HG03460 (cell line): ENCODE results near the gene NSG1.
"Not testable (repeated sequence)": the region's sequence is repeated elsewhere in the genome, so short reads cannot be mapped to it uniquely, and the experiment has no call there.

Experiments
- ATAC-seq: cut with Tn5 transposase; IDR thresholded peaks from one replicate; pipeline ENCODE4 v1.9.1; 2021; ENCODE audit not compliant: unreplicated experiment

NSG1 gene

DNA sequence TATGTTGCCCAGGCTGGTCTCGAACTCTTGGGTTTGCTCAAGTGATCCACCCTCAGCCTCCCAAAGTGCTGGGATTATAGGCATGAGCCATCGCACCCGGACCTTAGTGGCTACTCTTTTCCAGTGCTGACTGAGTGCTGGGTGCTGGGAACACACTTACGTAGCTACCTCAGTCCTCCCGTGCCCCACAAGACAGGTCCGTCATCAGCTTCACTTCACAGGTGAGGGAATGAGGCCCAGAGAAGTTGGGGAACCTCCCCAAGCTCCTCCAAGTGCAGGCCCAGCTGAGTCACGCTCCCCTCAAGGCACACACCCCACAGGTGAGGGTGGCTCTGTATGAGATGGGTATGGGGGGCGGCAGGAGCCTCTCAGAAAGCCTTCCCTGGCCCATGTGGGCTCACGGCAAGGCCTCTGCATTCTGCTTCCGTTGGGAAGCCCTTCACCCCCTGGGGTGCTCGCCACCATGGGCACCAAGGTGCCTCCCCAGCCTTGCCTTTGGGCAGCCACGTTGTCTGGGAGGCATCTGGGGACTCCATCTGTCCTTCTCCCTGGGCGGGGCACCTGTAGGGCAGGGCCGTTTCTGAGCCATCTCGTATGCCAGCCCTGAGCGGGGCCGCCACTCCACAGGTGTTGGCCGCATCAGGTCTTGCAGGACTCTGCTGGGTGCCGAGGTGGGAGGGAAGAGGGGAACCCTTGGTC, 28.4 kb downstream of the NSG1 start:
- no peak for ATAC-seq

DNA sequence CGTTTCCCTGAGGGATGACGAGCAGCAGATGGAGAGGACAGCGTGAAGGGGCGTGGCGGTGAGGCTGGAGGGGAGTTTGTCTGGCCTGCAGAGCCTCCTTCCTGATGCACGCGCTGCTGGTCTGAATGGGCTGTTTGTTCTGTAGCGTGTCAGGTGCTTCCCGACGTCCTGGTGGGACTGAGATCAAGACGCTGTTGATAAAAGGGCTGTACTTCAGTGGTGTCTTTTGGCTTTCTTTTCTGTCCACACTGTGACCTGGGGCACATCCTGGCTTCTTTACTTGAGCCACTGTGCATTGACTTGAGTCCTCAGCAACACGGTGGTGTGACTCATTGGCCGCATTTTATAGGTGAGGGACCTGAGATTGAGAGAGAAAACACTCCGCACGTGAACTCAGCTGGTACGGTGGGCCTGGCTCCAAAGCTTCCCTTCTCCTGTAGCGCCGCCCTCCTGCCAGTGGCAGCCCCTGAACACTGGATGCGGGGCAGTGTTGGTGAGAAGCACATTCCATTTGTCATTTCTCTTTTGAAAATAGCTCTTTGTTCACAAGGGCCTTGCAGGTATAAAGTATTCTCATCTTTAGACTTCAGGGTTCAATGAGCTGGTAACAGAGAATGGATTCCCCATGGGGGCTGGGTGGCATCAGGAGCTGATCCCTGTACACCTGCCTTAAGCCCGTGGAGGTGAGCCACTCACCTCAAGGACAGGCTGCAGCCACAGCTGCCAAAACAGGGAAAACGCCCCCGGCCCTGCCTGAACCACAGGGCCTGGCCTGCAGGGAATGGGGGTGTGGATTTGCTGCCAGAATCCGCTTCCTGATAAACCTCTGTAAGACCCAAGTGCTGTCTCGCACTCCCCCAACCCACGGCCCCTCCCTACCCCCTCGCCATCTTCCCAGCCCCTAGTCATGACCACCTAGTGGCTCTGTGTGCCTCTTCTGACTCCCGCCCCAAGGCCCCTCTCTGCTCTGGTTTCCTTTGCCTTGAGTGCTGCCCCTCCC, 29.2 kb downstream of the NSG1 start:
- ATAC-seq = no peak

DNA sequence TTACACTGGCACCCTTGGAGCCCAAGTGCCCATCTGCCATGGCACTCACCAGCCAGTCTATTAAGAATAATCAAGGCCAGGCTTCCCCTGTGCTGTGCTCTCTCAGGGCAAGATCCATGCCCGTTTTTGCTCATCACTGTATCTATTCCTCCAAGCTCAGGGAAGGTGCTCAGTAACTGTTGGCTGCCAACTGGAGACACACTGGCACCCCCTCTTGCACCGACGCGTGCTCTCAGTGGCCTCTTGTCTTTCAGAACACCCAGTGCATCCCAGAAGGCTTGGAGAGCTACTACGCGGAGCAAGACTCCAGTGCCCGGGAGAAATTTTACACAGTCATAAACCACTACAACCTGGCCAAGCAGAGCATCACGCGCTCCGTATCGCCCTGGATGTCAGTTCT, 30.1 kb downstream of the NSG1 start:
- no peak for ATAC-seq

DNA sequence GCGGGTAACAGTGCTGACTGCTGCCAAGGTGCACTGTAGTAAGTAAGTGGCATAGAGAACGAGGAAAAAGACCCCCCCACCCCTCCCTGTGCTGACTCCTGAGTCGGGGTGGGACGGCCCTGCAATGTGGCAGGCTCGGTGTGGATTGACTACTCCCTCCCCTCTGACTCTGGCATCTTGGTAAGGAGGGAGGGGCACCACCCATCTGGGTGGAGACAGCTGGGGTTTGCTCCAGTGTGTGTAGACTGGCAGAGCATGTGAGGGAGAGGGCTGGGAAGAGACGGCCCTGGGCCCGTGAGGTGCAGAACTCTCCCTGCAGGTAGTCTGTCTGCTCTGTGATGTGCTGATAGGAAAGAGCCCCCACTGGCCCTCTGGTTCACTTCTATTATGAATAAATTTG, 31.0 kb downstream of the NSG1 start:
- no peak for ATAC-seq

DNA sequence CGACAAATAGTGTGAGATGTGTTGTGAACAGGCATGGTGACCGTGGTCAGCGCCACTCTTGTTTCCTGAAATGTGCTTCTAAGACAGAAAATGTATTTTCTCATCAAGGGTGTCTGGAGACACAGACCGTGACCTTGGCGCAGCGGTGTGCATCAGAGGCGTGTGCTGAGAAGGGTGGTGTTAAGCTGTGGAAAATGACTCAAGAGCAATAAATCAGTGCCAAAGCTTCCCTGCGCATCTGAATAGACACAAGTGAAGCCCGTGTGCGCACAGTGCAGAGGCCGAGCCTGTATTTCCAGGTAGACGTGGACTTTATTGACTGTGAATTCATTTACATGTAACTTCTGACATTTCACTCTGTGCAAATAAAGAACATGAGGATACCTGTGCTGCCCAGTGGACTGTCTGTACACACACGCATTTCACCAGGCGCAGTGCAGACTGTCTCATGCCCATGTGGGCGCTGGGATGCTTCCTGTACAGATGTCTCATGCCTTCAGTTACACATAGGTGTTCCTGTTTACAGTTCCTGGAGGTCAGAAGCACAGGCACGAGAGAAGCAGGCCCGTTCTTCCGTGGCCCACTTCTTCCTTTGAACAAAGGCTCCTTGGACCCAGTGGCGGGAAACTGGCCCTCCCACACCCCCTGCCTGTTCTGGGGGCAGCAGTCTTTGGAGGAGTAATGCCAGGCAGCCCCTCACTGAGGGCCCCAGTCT, 31.9 kb downstream of the NSG1 start:
- no peak for ATAC-seq

DNA sequence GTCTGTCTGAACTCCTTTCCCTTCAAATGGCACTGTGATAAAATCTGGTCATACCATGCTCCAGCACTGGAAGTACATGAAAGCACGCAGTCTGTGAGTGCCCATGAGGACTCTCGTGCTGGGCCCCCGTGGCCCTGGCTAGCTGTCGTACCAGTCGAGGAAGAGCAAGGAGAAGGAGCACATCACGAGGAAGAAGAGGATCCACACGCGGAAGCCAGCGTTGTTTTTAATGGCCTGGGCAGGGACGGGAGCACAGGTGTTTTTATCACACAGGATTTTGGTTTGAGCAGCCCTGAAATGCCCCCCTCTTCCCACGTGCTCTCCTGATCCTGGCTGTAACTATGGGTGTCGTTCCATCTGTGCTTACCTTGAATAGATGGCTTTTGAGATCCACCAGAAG, 33.0 kb downstream of the NSG1 start:
- no peak for ATAC-seq

DNA sequence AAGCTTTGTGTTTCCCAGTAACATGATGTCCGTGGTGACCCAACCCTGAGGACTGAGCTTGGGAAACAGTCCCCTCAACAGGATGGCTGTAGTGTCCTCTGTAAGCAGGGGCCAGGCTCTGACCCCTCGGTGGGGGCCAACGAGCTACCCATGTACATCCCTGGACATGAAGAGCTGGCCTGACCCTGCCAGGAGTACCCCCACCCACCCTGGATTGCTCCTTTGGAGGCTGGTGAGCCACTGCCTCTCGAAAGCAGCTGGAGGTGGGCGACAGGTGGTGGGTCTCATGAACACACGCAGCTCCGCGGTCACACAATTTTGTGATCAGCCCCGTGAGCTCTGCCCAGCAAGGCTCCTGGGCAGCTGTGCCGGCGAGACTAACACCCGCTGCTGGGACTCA, 33.5 kb downstream of the NSG1 start:
- no peak for ATAC-seq

DNA sequence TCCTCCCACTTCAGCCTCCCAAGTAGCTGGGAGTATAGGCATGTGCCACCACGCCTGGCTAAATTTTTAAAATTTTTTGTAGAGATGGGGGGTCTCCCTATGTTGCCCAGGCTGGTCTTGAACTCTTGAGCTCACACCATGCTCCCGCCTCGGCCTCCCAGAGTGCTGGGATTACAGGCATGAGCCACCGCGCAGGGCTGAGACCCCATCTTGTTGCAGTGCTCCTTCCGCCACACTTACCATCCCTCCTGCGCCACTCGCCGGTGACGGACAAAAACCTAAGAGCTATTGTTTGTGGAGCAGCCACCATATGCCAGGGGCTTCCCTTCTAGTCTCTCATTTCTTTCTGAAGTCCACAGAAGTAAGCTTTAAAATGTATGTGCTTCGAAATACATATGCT, 34.5 kb downstream of the NSG1 start:
- no peak for ATAC-seq

DNA sequence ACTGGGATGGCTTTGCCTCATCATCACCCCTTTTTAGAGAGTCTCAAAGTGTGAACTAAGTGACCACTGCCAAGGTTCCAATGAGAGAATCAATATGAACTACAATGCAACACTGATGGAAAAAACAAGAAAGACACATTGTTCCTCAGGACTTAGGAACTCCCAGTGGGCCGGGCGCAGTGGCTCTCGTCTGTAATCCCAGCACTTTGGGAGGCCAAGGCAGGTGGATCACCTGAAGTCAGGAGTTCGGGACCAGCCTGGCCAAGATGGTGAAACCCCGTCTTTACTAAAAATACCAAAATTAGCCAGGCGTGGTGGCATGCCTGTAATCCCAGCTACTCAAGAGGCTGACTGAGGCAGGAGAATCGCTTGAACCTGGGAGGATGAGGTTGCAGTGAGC, 35.2 kb downstream of the NSG1 start:
- not testable (repeated sequence) for ATAC-seq

DNA sequence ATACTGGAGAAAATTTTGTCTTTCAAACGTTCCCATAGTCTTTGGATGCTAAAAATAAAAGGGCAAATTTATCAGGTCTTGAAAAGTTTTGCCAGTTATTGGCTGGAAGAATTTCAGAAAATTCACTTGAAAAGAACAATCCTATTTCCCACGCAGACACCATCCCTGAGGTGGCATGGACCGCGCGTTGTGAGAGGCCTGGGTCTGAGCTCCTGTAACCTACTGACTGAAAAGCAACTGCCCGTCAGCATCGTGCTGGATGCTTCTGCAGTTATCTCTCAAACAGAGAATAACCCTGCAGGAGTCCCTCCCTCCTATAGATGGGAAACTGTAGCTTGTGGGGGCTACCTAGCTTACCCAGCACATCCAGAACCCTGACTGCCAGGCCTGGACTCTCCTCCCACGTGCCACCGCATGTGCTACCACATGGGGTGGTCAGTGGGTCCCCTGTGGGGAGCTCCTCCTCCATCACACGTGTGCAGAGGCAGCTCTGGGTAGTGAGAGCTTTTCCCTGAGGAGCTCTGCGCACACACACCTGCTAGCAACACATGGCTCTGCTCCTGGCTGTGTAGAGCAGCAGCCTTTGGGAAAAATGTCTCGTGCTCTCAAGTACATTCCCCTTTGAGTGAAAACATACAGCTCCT, 36.1 kb downstream of the NSG1 start:
- no peak for ATAC-seq

DNA sequence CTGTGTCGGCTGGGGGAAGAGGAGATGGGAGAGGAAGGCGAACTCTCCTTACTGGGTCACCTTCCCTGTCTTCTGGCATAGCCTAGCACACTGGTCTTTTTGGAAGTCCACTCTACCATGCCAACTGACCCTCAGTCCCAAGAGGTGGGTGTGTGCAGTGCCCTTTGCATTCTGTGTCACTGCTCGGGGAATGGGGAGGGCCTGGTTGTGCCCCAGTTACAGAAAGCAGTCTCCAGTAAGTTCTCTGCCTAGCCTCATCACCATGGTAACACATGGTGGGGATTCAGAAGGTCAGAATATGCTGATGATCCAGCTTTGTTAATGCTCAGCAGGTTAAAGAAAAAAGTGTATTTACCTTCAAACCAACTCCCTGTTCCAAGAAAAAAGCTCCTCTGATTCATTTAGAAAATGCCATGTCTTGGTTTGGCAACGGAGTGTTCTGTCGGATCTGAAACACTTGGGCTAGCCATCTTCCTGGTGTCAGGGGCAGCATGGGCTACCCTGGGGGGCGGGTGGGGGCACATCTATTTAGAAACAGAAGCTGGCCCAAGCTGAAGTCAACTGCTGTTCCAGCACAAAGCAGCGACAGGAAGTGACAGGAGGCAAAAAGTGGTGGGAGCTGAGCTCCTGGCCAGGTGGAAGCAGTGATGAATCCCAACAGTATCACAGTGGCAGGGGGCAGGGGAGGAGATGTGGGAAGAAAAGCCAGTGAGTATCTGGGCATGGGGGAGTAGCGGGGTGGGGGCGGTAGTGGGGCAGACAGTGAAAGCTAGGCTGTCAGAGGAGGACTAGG, 37.0 kb downstream of the NSG1 start:
- no peak for ATAC-seq

DNA sequence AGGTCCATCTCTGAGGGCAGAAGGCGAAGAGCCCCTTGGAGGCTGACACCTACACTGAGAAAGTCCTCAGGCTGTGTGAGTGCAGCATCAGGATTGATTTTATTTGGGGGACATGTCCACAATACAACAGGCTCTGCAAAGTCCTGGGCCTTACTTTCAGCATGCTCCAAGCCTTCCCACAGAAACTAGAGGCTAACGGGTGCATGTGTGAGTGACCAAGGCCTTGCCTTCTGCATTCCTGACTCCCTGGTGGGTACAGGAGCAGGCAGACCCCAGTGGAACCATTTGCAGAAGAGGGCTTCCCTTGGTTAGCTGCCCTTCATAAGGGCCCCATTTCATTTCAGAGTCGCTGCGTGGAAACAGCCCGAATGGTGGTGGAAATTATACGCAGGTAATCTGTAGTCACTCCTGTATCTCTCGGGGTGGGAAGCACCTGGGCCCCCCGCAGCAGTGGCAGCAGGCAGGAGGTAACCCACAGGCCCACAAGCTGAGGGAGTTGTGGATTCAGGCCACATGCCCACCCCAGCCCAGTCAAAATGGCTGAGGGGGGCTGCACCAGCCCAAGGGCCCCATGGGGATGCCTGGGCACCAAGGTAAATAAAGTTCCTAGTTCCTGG, 37.7 kb downstream of the NSG1 start:
- no peak for ATAC-seq

DNA sequence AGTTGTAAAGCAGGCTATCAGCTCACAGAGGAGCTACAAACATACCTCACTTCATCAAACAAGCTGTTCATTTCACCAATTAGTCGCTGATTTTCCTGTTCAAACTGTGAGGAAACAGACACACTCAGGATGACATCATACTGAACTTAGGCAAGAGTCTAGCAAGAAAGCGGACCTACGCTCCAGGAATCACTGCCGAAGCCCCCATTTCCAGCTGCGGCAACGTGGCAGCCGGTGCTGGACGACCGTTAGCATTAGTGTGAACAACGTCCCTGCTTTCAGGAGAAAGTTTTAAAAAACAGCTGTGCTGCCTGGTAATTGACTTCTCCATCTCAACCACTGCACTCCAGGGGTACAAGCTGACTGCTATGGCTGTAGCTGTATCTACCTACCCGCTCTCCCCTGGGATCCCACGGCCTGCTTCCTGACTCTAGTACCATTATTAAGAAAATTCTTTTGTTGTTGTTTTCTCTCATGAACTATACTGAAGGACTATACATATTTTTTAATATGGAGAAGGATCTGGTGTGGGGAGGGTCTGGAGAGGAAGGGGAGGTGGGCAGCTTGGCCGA, 38.3 kb downstream of the NSG1 start:
- ATAC-seq = no peak

DNA sequence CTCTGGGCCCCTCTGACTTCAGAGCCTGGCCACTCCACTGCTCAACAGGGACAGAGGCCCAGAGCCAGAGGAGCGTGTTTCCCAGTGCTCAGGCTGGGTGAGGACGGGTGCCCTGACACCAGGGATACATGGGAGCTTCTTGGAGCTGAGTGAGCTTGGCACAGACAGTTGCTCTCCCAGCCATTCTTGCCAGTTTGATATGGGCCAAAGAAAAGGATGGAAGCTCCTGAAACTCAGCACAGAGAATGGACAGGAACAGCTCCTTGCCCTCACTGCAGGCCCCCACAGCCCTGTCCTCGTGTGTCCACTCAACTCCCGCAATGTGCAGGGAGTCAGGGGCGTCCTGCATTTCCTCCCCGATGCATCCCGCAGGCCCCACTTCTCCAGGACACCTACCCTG, 38.8 kb downstream of the NSG1 start:
- ATAC-seq = no peak

DNA sequence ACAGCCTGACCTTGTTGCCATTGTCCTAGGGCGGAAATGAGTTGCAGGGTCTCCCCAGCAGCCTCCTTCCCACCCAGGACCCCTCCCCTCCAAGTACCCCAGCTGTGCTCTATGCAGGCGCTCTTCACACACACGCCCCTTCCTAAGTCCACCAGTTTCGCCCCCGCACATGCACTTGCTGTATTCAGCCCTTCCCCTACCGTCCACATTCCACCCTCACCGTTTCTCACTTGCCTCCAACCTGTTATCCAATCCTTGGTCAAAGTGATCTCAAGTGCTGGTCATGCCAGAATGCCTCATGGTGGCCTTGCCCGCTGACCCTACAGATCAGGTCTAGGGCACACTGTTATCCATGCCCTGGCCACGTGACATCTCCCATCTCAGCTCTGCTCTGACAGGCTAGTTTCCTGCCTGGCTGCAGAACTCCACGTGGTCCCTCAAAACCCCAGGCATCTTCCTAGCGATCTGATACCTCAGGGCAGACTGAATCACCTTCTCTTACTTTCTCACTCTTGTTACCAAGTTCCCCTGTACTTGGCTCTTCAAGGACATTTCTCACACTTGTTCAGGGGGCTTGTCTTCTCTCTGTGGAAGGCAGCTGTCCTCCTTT, 39.7 kb downstream of the NSG1 start:
- ATAC-seq = no peak

DNA sequence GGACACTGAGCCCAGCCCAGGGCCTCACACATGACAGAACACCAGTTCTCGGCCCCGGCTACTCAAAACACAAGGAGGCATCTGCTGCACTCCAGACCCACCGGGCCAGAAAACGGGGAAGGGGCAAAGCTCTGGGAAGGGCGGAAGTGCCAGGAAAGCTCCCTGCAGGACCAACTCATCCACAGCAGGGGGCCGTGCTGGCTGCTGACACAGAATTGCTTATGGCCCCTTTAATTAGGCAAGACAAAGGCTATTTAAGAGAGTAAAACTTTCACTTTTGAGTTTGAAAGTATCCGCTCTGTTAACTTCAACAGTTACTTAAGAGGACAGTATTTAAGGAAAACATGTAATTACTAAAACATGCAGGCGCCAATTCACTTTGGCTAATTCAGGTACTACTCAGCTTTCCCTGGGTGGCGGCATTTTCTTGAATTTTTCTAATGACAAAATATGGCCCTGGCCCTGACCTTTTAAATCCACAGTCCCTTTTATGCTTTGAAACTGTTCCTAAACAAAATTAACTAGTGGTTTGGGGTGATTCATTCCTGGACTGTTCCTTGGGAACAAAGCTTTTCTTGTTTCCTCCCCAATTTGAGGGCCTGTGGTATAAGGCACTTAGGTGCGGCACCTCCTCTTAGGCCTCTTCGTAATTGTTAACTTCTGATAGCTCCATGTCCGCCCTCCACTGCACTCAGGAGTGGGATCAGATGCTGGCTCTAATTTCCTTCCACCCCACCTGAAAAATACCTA, 40.4 kb downstream of the NSG1 start:
- ATAC-seq = no peak

DNA sequence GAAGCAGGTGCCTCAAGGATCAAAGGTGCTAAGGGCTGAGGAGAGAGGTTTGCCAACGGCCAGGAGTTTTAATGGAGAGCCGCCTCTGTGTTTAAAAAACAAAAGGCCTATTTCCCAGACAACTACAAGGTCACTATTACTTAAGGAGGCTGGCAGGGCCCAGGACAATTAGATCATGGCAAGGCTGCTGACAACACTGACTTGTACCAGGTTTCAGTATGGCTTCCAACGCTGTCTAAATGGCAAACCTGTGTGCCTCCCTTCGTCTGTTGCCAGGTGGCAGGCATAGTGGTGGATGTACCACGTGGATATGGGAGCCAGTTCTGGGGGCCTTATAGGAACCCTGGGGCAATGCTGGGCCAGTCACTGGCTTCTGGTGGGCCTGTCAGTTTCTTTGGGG, 41.0 kb downstream of the NSG1 start:
- ATAC-seq = no peak
